B cell (primary cell): ENCODE results near the gene CBX4.

Experiments used
- EZH2 ChIP-seq: IDR thresholded peaks from 2 replicates; pipeline ENCODE4 v1.6.1; 2012; ENCODE audit warnings: borderline replicate concordance, low read depth, mild to moderate bottlenecking, moderate library complexity, low read length; ENCODE audit not compliant: insufficient read depth, poor library complexity, severe bottlenecking
- TF ChIP-seq, protein P1 (sequence below): fragments of 200-600 bp; IDR thresholded peaks from one replicate; pipeline ENCODE4 v1.8.0; 2022; ENCODE audit warnings: antibody characterized with exemption, mild to moderate bottlenecking

DNA sequence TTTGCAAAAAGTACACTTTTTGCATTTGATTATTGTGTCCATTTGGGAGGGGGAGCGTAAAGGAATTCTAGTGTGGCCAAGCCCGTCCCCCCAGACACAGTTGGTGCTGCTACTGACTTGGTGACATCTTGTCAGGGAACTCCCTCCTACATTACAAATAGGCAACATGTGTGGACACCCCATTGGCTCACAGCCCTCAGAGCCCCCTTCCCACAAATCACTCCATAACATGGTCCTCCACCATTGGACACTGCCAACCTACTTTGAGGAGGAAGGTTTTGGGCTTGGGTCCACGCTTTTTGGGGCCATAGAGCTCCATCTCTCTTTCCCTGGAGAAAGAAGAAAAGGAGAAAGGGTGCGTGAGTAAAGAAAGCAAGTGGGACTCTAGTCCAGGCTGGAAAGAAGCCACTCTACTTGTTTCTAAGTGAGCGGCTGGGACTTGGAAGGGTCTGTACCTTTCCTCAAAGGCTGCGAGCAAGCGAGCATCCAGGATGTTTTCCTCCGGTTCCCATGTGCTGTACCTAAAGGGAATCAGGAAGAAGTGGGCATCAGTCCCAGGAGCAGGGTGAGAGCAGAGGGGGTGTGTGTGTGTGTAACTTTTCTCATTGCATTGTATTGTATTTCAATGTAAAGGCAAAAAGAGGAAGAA, 43.3 kb downstream of the CBX4 start:
- TF ChIP-seq, protein P1, sequence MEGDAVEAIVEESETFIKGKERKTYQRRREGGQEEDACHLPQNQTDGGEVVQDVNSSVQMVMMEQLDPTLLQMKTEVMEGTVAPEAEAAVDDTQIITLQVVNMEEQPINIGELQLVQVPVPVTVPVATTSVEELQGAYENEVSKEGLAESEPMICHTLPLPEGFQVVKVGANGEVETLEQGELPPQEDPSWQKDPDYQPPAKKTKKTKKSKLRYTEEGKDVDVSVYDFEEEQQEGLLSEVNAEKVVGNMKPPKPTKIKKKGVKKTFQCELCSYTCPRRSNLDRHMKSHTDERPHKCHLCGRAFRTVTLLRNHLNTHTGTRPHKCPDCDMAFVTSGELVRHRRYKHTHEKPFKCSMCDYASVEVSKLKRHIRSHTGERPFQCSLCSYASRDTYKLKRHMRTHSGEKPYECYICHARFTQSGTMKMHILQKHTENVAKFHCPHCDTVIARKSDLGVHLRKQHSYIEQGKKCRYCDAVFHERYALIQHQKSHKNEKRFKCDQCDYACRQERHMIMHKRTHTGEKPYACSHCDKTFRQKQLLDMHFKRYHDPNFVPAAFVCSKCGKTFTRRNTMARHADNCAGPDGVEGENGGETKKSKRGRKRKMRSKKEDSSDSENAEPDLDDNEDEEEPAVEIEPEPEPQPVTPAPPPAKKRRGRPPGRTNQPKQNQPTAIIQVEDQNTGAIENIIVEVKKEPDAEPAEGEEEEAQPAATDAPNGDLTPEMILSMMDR, result no peak
- TF ChIP-seq EZH2, result no peak
